ENCODE measurements around the gene ZNF335.

ZNF335 gene

DNA sequence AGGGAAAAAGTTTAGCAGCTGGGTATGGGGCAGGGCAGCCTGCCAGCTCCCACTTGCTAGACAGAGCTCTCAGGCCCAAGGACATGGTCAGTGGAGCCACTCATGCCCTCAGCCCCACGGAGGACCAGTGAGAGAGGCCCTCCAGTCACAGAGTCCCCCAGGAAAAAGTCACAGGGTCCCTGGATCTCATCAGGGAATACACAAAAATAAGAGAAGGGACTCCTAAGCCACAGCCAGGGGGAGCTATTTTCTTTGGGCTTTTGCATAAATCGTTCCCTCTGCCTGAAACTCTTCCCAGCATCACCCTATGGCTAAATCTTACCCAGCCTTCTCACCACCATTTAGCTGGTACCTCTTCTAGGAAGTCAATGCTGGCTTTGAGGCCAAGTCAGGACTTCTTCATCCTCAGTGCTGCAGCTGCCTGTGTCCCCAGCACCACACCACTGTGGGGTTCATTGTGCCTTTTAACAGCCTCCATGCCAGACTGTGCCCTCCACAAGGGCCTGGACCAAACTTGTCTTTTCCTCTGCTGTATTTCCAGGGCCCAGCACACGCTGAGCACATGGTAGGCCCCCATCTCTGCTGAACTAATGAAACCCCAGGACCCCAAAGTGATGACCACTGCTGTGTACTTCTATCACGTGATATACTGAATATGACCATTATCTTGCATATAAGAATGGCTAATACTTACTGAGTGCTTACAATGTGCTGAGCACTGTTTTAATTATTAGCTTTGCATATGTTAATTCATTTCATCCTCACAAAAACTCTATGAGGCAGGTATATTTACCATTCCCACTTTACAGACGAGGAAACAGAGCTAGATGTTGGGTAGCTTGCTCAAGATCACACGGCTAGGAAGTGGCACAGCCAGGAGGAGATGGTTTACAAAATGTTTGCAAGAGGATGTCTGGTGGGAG, 2.0 kb downstream of the ZNF335 start:
- H3K18ac ChIP-seq (ENCODE audit: low read depth in 1 of 2, low read length in 2 of 2) = peak overlapping the region in 1 of 2 experiments; percentile 25
- peak overlapping the region in 1 of 2 experiments; percentile 97 for H3K4me3 ChIP-seq (ENCODE audit: insufficient read depth in 1 of 2, low read depth in 1 of 2, low read length in 2 of 2)
- H2BK12ac ChIP-seq (ENCODE audit: low read length in 2 of 2) = peak overlapping the region; percentile 20 to 56
- H2BK5ac ChIP-seq (ENCODE audit: low read depth, low read length, poor library complexity, severe bottlenecking) = peak overlapping the region; percentile 91
- no peak overlapping the region for H3K4ac ChIP-seq (ENCODE audit: low read depth in 1 of 2, low read length in 2 of 2)
- H4K8ac ChIP-seq (ENCODE audit: low read length) = peak overlapping the region; percentile 66
- H3K79me1 ChIP-seq (replicated peaks; ENCODE audit: low read length, poor library complexity, severe bottlenecking) = peaks cover 14% of the 10 kb centered on the region
- H2AK5ac ChIP-seq (ENCODE audit: low read length, severe bottlenecking) = peak overlapping the region; percentile 71
- H3K4me2 ChIP-seq (ENCODE audit: low read length, poor library complexity, severe bottlenecking) = peak overlapping the region; percentile 79
- H3K27me3 ChIP-seq (ENCODE audit: control insufficient read depth in 1 of 2, insufficient read depth in 1 of 2, low read length in 2 of 2) = no peaks in the 10 kb centered on the region
- no peak overlapping the region for H2AFZ ChIP-seq (ENCODE audit: low read depth, low read length)
- H3K9ac ChIP-seq (ENCODE audit: low read length) = peak overlapping the region; percentile 99
- WGBS = 61% methylated on average over 5 of the region's 6 CpGs
- DNase-seq = peak; percentile 74
- peaks cover 31% of the 10 kb centered on the region for H3K4me1 ChIP-seq (ENCODE audit: control insufficient read depth, insufficient read depth, low read depth, low read length)
- H4K91ac ChIP-seq (ENCODE audit: low read length) = no peak overlapping the region
- H3K9me3 ChIP-seq (ENCODE audit: control insufficient read depth, low read length) = no peaks in the 10 kb centered on the region
- H2BK120ac ChIP-seq (ENCODE audit: low read depth, low read length) = no peak overlapping the region
- no peak overlapping the region for H3K14ac ChIP-seq (ENCODE audit: low read length in 2 of 2)
- H3K23ac ChIP-seq (ENCODE audit: low read length in 2 of 2) = no peak overlapping the region
- H2BK15ac ChIP-seq (ENCODE audit: low read depth, poor library complexity, severe bottlenecking) = peak overlapping the region; percentile 21
- peaks cover 34 to 38% of the 10 kb centered on the region in 2 experiments for H3K36me3 ChIP-seq (ENCODE audit: control insufficient read depth in 1 of 2, insufficient read depth in 2 of 2, low read depth in 1 of 2, low read length in 2 of 2)
- H3K27ac ChIP-seq (ENCODE audit: low read length, poor library complexity, severe bottlenecking) = peak overlapping the region; percentile 99

GRCh38 chr20:45968801-45969711, 2.9 kb downstream of the ZNF335 start:
- no peaks in the 10 kb centered on the region for H3K27me3 ChIP-seq (ENCODE audit: control insufficient read depth in 1 of 2, insufficient read depth in 1 of 2, low read length in 2 of 2)
- no peak overlapping the region for H3K23ac ChIP-seq (ENCODE audit: low read length in 2 of 2)
- H2AK5ac ChIP-seq (ENCODE audit: low read length, severe bottlenecking) = peak overlapping the region; percentile 40
- peak overlapping the region; percentile 99 for H3K27ac ChIP-seq (ENCODE audit: low read length, poor library complexity, severe bottlenecking)
- H3K4me1 ChIP-seq (ENCODE audit: control insufficient read depth, insufficient read depth, low read depth, low read length) = peaks cover 31% of the 10 kb centered on the region
- no peak overlapping the region for H2BK15ac ChIP-seq (ENCODE audit: low read depth, poor library complexity, severe bottlenecking)
- peak overlapping the region in 1 of 2 experiments; percentile 97 for H3K4me3 ChIP-seq (ENCODE audit: insufficient read depth in 1 of 2, low read depth in 1 of 2, low read length in 2 of 2)
- no peak overlapping the region for H4K8ac ChIP-seq (ENCODE audit: low read length)
- peak overlapping the region; percentile 99 for H3K9ac ChIP-seq (ENCODE audit: low read length)
- 71% methylated on average over 14 of the region's 14 CpGs for WGBS
- no peak overlapping the region for H4K91ac ChIP-seq (ENCODE audit: low read length)
- no peak overlapping the region for H2AFZ ChIP-seq (ENCODE audit: low read depth, low read length)
- peak overlapping the region; percentile 79 for H3K4me2 ChIP-seq (ENCODE audit: low read length, poor library complexity, severe bottlenecking)
- peak overlapping the region; percentile 91 for H2BK5ac ChIP-seq (ENCODE audit: low read depth, low read length, poor library complexity, severe bottlenecking)
- H3K79me1 ChIP-seq (replicated peaks; ENCODE audit: low read length, poor library complexity, severe bottlenecking) = peaks cover 17% of the 10 kb centered on the region
- H3K18ac ChIP-seq (ENCODE audit: low read depth in 1 of 2, low read length in 2 of 2) = no peak overlapping the region
- H2BK12ac ChIP-seq (ENCODE audit: low read length in 2 of 2) = peak overlapping the region in 1 of 2 experiments; percentile 56
- H3K9me3 ChIP-seq (ENCODE audit: control insufficient read depth, low read length) = no peaks in the 10 kb centered on the region
- H3K4ac ChIP-seq (ENCODE audit: low read depth in 1 of 2, low read length in 2 of 2) = no peak overlapping the region
- H3K36me3 ChIP-seq (ENCODE audit: control insufficient read depth in 1 of 2, insufficient read depth in 2 of 2, low read depth in 1 of 2, low read length in 2 of 2) = peaks cover 41 to 47% of the 10 kb centered on the region in 2 experiments
- H3K14ac ChIP-seq (ENCODE audit: low read length in 2 of 2) = no peak overlapping the region
- peak; percentile 75 for DNase-seq
- H2BK120ac ChIP-seq (ENCODE audit: low read depth, low read length) = no peak overlapping the region

DNA sequence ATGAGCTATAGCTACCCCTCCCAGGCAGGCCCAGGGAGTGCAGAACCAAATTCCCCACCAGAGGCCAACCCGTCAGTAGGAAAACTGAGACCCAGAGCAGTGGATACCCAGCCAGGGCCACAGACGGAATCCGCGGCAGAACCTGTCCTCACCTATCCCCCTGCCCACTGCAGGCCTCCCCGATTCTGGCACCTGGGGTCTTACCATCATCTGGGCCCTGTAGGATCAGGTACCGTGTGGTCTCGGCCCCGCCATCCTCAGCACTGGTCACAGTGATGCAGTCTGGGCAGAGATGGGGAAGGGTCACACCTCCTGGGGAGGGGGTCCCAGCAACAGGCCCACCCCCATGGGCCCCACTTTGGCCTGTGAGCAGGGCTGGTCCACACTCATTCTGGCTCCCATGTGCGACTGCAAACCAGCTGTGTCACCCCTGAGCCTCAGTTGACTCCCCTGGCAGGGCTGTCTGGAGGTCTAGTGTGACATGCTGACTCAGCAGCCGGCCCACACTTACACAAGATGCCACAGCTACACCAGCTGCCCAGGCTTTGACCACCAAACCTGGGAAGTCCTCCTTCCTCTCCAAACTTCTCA, 3.8 kb downstream of the ZNF335 start:
- Histone ChIP-seq H4K8ac (ENCODE audit: low read length) (no peak overlapping the region), H3K79me1 (replicated peaks; ENCODE audit: low read length, poor library complexity, severe bottlenecking) (peaks cover 22% of the 10 kb centered on the region), H2BK120ac (ENCODE audit: low read depth, low read length) (no peak overlapping the region), H2BK5ac (ENCODE audit: low read depth, low read length, poor library complexity, severe bottlenecking) (no peak overlapping the region), H3K4me2 (ENCODE audit: low read length, poor library complexity, severe bottlenecking) (no peak overlapping the region), H3K9ac (ENCODE audit: low read length) (peak overlapping the region; percentile 99), H3K4ac (ENCODE audit: low read depth in 1 of 2, low read length in 2 of 2) (no peak overlapping the region), H4K91ac (ENCODE audit: low read length) (no peak overlapping the region), H3K18ac (ENCODE audit: low read depth in 1 of 2, low read length in 2 of 2) (no peak overlapping the region), H2AK5ac (ENCODE audit: low read length, severe bottlenecking) (peak overlapping the region; percentile 82), H2AFZ (ENCODE audit: low read depth, low read length) (no peak overlapping the region), H3K23ac (ENCODE audit: low read length in 2 of 2) (no peak overlapping the region), H2BK12ac (ENCODE audit: low read length in 2 of 2) (no peak overlapping the region), H3K4me3 (ENCODE audit: insufficient read depth in 1 of 2, low read depth in 1 of 2, low read length in 2 of 2) (no peak overlapping the region), H3K27ac (ENCODE audit: low read length, poor library complexity, severe bottlenecking) (peak overlapping the region; percentile 99), H3K4me1 (ENCODE audit: control insufficient read depth, insufficient read depth, low read depth, low read length) (peaks cover 31% of the 10 kb centered on the region), H3K27me3 (ENCODE audit: control insufficient read depth in 1 of 2, insufficient read depth in 1 of 2, low read length in 2 of 2) (no peaks in the 10 kb centered on the region), H3K36me3 (ENCODE audit: control insufficient read depth in 1 of 2, insufficient read depth in 2 of 2, low read depth in 1 of 2, low read length in 2 of 2) (peaks cover 49 to 56% of the 10 kb centered on the region in 2 experiments), H3K9me3 (ENCODE audit: control insufficient read depth, low read length) (no peaks in the 10 kb centered on the region), H2BK15ac (ENCODE audit: low read depth, poor library complexity, severe bottlenecking) (no peak overlapping the region), H3K14ac (ENCODE audit: low read length in 2 of 2) (no peak overlapping the region)
- WGBS = 97% methylated on average over 10 of the region's 10 CpGs
- peak; percentile 33 for DNase-seq
